HepG2 (cell line): Measurements from ENCODE around the gene CNPY4. TPM values are rescaled to one million over a fixed set of nuclear protein-coding genes. Genes with fewer than 3 reads are reported as not detected.

ENCODE experiments used
- ATAC-seq: fragments of 200-7000 bp; cut with Tn5 transposase; 3 replicates; pipeline ENCODE4 v1.9.1; 2020; ENCODE audit warnings: mild to moderate bottlenecking, moderate library complexity
- BruUV-seq: library from RNA; stranded (reverse); fragments of 400-500 nt; replicated peaks from 2 replicates; lab custom pipeline; 2021; lab: Mats Ljungman, UMichigan
- CTCF ChIA-PET: fragments of 300-600 bp; formaldehyde crosslinking; extraction: SDS; loops from one replicate; lab custom pipeline; 2021; ENCODE audit warnings: low total read pairs, inconsistent platforms, low intra/inter-chr PET ratio; lab: Yijun Ruan, JAX
- POLR2A ChIA-PET: fragments of 350-600 bp; sonication (Branson Sonifier 250); formaldehyde crosslinking; loops from one replicate; lab custom pipeline; 2020; ENCODE audit warnings: antibody characterized with exemption, inconsistent platforms; lab: Yijun Ruan, JAX
- DNase-seq: peaks from one replicate; pipeline ENCODE4 v3.0.0-alpha.2; 2015; ENCODE audit warnings: low spot score
- FAIRE-seq: peaks from 3 replicates; lab custom pipeline; 2011; peaks lifted over from hg19 to GRCh38; lab: Jason Lieb, UNC
- H2AFZ ChIP-seq: one replicate; pipeline ENCODE4 v1.6.1; 2011; ENCODE audit warnings: low read length, inconsistent platforms
- H3K27ac ChIP-seq: fragments of 300-600 bp; 3 replicates; pipeline ENCODE4 v1.8.0; 2011; ENCODE audit warnings: mixed run types, mild to moderate bottlenecking, mixed read lengths, low read length, inconsistent platforms; ENCODE audit not compliant: insufficient read depth; ENCODE audit errors: extremely low read length
- H3K27me3 ChIP-seq, 2 experiments: fragments of 200-600 bp in 1 of 2; 2 replicates in 1 of 2; 3 replicates in 1 of 2; pipeline versions ENCODE4 v1.6.0 to v1.8.0; 2011; ENCODE audit warnings: low read length in 2 of 2, mild to moderate bottlenecking in 2 of 2, moderate library complexity in 2 of 2, inconsistent platforms in 1 of 2; ENCODE audit not compliant: insufficient read depth in 2 of 2, control insufficient read depth in 1 of 2
- H3K36me3 ChIP-seq, 2 experiments: fragments of 200-600 bp in 1 of 2; replicated peaks in 1 of 2; 2 replicates in 1 of 2; 3 replicates in 1 of 2; pipeline versions ENCODE4 v1.5.1 to v1.8.0; 2011; ENCODE audit warnings: low read length in 2 of 2, inconsistent platforms in 1 of 2; ENCODE audit not compliant: insufficient read depth in 2 of 2, control insufficient read depth in 1 of 2
- H3K4me1 ChIP-seq: 2 replicates; pipeline ENCODE4 v1.5.1; 2012; ENCODE audit warnings: low read length, inconsistent platforms; ENCODE audit not compliant: insufficient read depth
- H3K4me2 ChIP-seq: 2 replicates; pipeline ENCODE4 v1.6.0; 2011; ENCODE audit warnings: low read depth, low read length, inconsistent platforms
- H3K4me3 ChIP-seq, 3 experiments: fragments of 200-600 bp in 1 of 3; sonication (generic), shearing (Covaris generic) in 1 of 3; replicated peaks in 1 of 3; 2 replicates each; pipeline ENCODE4 v1.5.1; 2011 to 2016; ENCODE audit warnings: low read length in 3 of 3, inconsistent platforms in 2 of 3, low read depth in 2 of 3, mild to moderate bottlenecking in 2 of 3, control low read depth in 1 of 3, mixed read lengths in 1 of 3; ENCODE audit not compliant: insufficient read depth in 1 of 3
- H3K79me2 ChIP-seq: one replicate; pipeline ENCODE4 v1.6.1; 2011; ENCODE audit warnings: low read length, inconsistent platforms; ENCODE audit not compliant: insufficient read depth
- H3K9ac ChIP-seq: 2 replicates; pipeline ENCODE4 v1.6.0; 2011; ENCODE audit warnings: mild to moderate bottlenecking, low read depth, low read length, inconsistent platforms; ENCODE audit not compliant: insufficient read depth
- H3K9me3 ChIP-seq: 2 replicates; pipeline ENCODE4 v1.5.1; 2012; ENCODE audit warnings: mild to moderate bottlenecking, low read length
- H4K20me1 ChIP-seq: 2 replicates; pipeline ENCODE4 v1.6.0; 2011; ENCODE audit warnings: inconsistent platforms, mild to moderate bottlenecking, low read length, moderate library complexity; ENCODE audit not compliant: insufficient read depth
- ARID3A ChIP-seq: IDR thresholded peaks from 2 replicates; pipeline ENCODE4 v1.6.1; 2012; ENCODE audit warnings: low read depth, low read length, improper control_type of control experiment
- BCL6 ChIP-seq: IDR thresholded peaks from 2 replicates; pipeline ENCODE4 v1.6.1; 2016; ENCODE audit warnings: missing genetic modification reagents, missing compliant biosample characterization
- DPF2 ChIP-seq: sonication (generic); formaldehyde crosslinking; IDR thresholded peaks from 2 replicates; pipeline ENCODE4 v1.4.0; 2020; ENCODE audit warnings: mild to moderate bottlenecking, low read depth, missing genetic modification reagents, borderline replicate concordance
- ESRRA ChIP-seq: sonication (generic); formaldehyde crosslinking; IDR thresholded peaks from 2 replicates; pipeline ENCODE4 v1.5.1; 2020; ENCODE audit warnings: mild to moderate bottlenecking, low read depth, missing genetic modification reagents
- FOXA3 ChIP-seq: IDR thresholded peaks from 2 replicates; pipeline ENCODE4 v1.6.1; 2016; ENCODE audit warnings: missing genetic modification reagents, missing compliant biosample characterization
- FOXO1 ChIP-seq: sonication (generic); formaldehyde crosslinking; IDR thresholded peaks from 2 replicates; pipeline ENCODE4 v1.4.0; 2020; ENCODE audit warnings: missing genetic modification reagents
- FOXP4 ChIP-seq: sonication (generic); formaldehyde crosslinking; IDR thresholded peaks from 2 replicates; pipeline ENCODE4 v1.4.0; 2020; ENCODE audit warnings: missing genetic modification reagents
- HDAC1 ChIP-seq: sonication (generic); formaldehyde crosslinking; IDR thresholded peaks from 2 replicates; pipeline ENCODE4 v1.5.1; 2020; ENCODE audit warnings: mild to moderate bottlenecking, missing genetic modification reagents
- JDP2 ChIP-seq: sonication (generic); formaldehyde crosslinking; IDR thresholded peaks from 2 replicates; pipeline ENCODE4 v1.8.1; 2022; ENCODE audit warnings: missing genetic modification reagents, borderline replicate concordance
- NCOR1 ChIP-seq: fragments of 200-600 bp; sonication (generic); IDR thresholded peaks from 2 replicates; pipeline ENCODE4 v1.7.0; 2017; ENCODE audit warnings: antibody characterized with exemption, low read length, borderline replicate concordance
- RBFOX2 ChIP-seq: fragments of 200-400 bp; formaldehyde crosslinking; IDR thresholded peaks from 2 replicates; pipeline ENCODE4 v1.6.1; 2017; ENCODE audit warnings: low read depth, mild to moderate bottlenecking, low read length
- SALL2 ChIP-seq: sonication (generic); formaldehyde crosslinking; IDR thresholded peaks from 2 replicates; pipeline ENCODE4 v1.8.1; 2023; ENCODE audit warnings: mild to moderate bottlenecking, missing genetic modification reagents, inconsistent platforms
- SAP130 ChIP-seq: IDR thresholded peaks from 2 replicates; pipeline ENCODE4 v1.6.1; 2016; ENCODE audit warnings: low read depth
- SPEN ChIP-seq: sonication (generic); formaldehyde crosslinking; IDR thresholded peaks from 2 replicates; pipeline ENCODE4 v1.5.1; 2020; ENCODE audit warnings: low read depth, mild to moderate bottlenecking, missing genetic modification reagents
- TFDP2 ChIP-seq: sonication (generic); formaldehyde crosslinking; IDR thresholded peaks from 2 replicates; pipeline ENCODE4 v1.4.0; 2020; ENCODE audit warnings: missing genetic modification reagents
- TSC22D2 ChIP-seq: sonication (generic); formaldehyde crosslinking; IDR thresholded peaks from 2 replicates; pipeline ENCODE4 v1.5.1; 2020; ENCODE audit warnings: missing genetic modification reagents, mild to moderate bottlenecking, borderline replicate concordance
- U2AF1 ChIP-seq: fragments of 200-400 bp; formaldehyde crosslinking; optimal IDR thresholded peaks from 2 replicates; pipeline ENCODE3; 2017; ENCODE audit warnings: mild to moderate bottlenecking, low read depth, low read length
- ZNF235 ChIP-seq: sonication (generic); formaldehyde crosslinking; IDR thresholded peaks from 2 replicates; pipeline ENCODE4 v1.8.1; 2023; ENCODE audit warnings: mild to moderate bottlenecking, missing genetic modification reagents, borderline replicate concordance
- ZNF317 ChIP-seq: sonication (generic); formaldehyde crosslinking; IDR thresholded peaks from 2 replicates; pipeline ENCODE4 v1.5.0; 2020; ENCODE audit warnings: mild to moderate bottlenecking, missing genetic modification reagents
- ZNF446 ChIP-seq: sonication (generic); formaldehyde crosslinking; IDR thresholded peaks from 2 replicates; pipeline ENCODE4 v1.5.0; 2020; ENCODE audit warnings: mild to moderate bottlenecking, missing genetic modification reagents
- WGBS: methylation state at CpG from one replicate; pipeline ENCODE4 v1.1.6; 2017; ENCODE audit warnings: low lambda C conversion rate; 5-methylcytosine and 5-hydroxymethylcytosine counted together
- in situ Hi-C: cut with HindIII; loops from 2 replicates; pipeline ENCODE4 v1.10.0; 2017; ENCODE audit warnings: low pct_unique_long_range_greater_than_20kb; ENCODE audit not compliant: extremely low pct_ligation_motif_present
- intact Hi-C: fragments of 100-400 bp; cut with micrococcal nuclease; formaldehyde crosslinking; loops from one replicate; pipeline ENCODE4 v1.10.0; 2022; ENCODE audit not compliant: unreplicated experiment
- polyA plus RNA-seq, 8 experiments: library from polyadenylated mRNA; depleted of rRNA in 3 of 8; stranded (reverse) in 7 of 8; unstranded in 1 of 8; fragments of >200 nt; fragmentation: Illumina TruSeq in 4 of 8; extraction: Trizol in 4 of 8; gene quantifications; 2 replicates each; pipeline versions ENCODE4 v1.2.1 to v1.2.3, GENCODE V29; 2011 to 2016; ENCODE audit warnings: low read depth in 4 of 8, missing spikeins in 1 of 8, mixed read lengths in 1 of 8; ENCODE audit not compliant: insufficient read depth in 1 of 8
- total RNA-seq, 5 experiments: library from RNA; depleted of rRNA; stranded (reverse); fragments of >200 nt; fragmentation: Illumina TruSeq; extraction: Trizol; gene quantifications; 2 replicates each; pipeline ENCODE4 v1.2.3, GENCODE V29; 2016; ENCODE audit warnings: low read depth in 1 of 5

The CNPY4 gene
- total and polyA plus RNA-seq, 2 of the 13 experiments (the other 11 are each of a cell fraction or from before 2014, with no cell fraction given) = 6.2 to 12.7 TPM

GRCh38 chr7:100100420-100101015, 18.9 kb upstream of the CNPY4 start:
- intact Hi-C loops = loop anchor here (2.0 kb wide), 1 partner anchor 18 kb away; the partner anchor contains the start of genes CNPY4 and TAF6
- Histone ChIP-seq H3K27ac (peak overlapping the region; percentile 95), H4K20me1 (no peaks in the 10 kb centered on the region; the same call in 1 of the 2 replicates), H3K4me2 (peak overlapping the region; percentile 85), H3K36me3 (peaks cover 29 to 40% of the 10 kb centered on the region in 2 experiments), H3K9me3 (no peaks in the 10 kb centered on the region), H3K79me2 (peaks cover 23% of the 10 kb centered on the region), H2AFZ (no peak overlapping the region), H3K9ac (peak overlapping the region; percentile 92), H3K4me1 (peaks cover 22% of the 10 kb centered on the region), H3K4me3 (peak overlapping the region; percentile 85 to 99 (median 86)), H3K27me3 (no peaks in the 10 kb centered on the region)
- peak; percentile 43 for FAIRE-seq
- peak; percentile 89 for DNase-seq
- ChIA-PET CTCF (no interaction called here), POLR2A (interaction anchor here (0.7 to 3.5 kb wide), 20 partner anchors 9 to 344 kb away, joined by 3 to 48 read pairs (median 9); partner anchors contain the start of genes AZGP1, CNPY4, COPS6 and LAMTOR4)
- TSS peak; percentile 1 for BruUV-seq
- in situ Hi-C loops = no loop called here
- under 1% methylated on average over 28 of the region's 61 CpGs for WGBS
- ATAC-seq = peak; percentile 87
- peak; percentile 98 for TF ChIP-seq HDAC1
- TF ChIP-seq SAP130 (CRISPR knock-in tag) = peak; percentile 98
- TF ChIP-seq ESRRA (CRISPR knock-in tag) = peak; percentile 79; the same call in 1 of the 2 replicates
- peak; percentile 34; the same call in 1 of the 2 replicates for TF ChIP-seq BCL6
- no peak for TF ChIP-seq JDP2
- 0 out of 2 replicates have a peak, but pooled peaks have one; percentile 17 for TF ChIP-seq ARID3A
- TF ChIP-seq RBFOX2 = peak; percentile 82
- TF ChIP-seq ZNF235 (CRISPR knock-in tag) = no peak
- peak; percentile 52; the same call in 1 of the 2 replicates for TF ChIP-seq TSC22D2 (CRISPR knock-in tag)
- TF ChIP-seq ZNF446 (CRISPR knock-in tag) = no peak; the same call in 1 of the 2 replicates
- TF ChIP-seq FOXO1 (CRISPR knock-in tag) = peak; percentile 91
- peak; percentile 89 for TF ChIP-seq TFDP2 (CRISPR knock-in tag)
- 0 out of 2 replicates have a peak, but pooled peaks have one; percentile 1 for TF ChIP-seq ZNF317
- TF ChIP-seq DPF2 (CRISPR knock-in tag) = 0 out of 2 replicates have a peak, but pooled peaks have one; percentile 31
- peak; percentile 41 for TF ChIP-seq U2AF1
- TF ChIP-seq NCOR1 = peak; percentile 59; the same call in 1 of the 2 replicates
- TF ChIP-seq SALL2 (CRISPR knock-in tag) = peak; percentile 85; the same call in 1 of the 2 replicates
- TF ChIP-seq SPEN (CRISPR knock-in tag) = peak; percentile 97
- TF ChIP-seq FOXA3 = peak; percentile 92
- TF ChIP-seq FOXP4 = peak; percentile 83
